Measurements from ENCODE around the gene ANK3. TPM values are rescaled to one million over a fixed set of nuclear protein-coding genes. Genes with fewer than 3 reads are reported as not detected.

Gene ANK3
- total RNA-seq, 2 donors from 2014 or later = 58.5 to 71.2 TPM

GRCh38 chr10:60384011-60384410, 5.7 kb downstream of the ANK3 start:
- DNase-seq = no peak
- no peaks in the 10 kb centered on the region for H3K36me3 Mint-ChIP-seq (ENCODE audit: low read depth)
- no peak overlapping the region for H3K4me3 Mint-ChIP-seq
- no peaks in the 10 kb centered on the region for H3K27me3 Mint-ChIP-seq
- no peak for ATAC-seq
- H3K27ac Mint-ChIP-seq = no peak overlapping the region
- peaks cover 18% of the 10 kb centered on the region for H3K4me1 Mint-ChIP-seq
- no peaks in the 10 kb centered on the region for H3K9me3 ChIP-seq (ENCODE audit: control insufficient read depth, low read length, poor library complexity, severe bottlenecking)

GRCh38 chr10:60382946-60383681, 6.6 kb downstream of the ANK3 start:
- Mint-ChIP-seq H3K4me1 (peaks cover 18% of the 10 kb centered on the region), H3K4me3 (no peak overlapping the region), H3K27ac (no peak overlapping the region), H3K36me3 (ENCODE audit: low read depth) (no peaks in the 10 kb centered on the region), H3K27me3 (no peaks in the 10 kb centered on the region)
- DNase-seq = no peak
- ATAC-seq = no peak
- H3K9me3 ChIP-seq (ENCODE audit: control insufficient read depth, low read length, poor library complexity, severe bottlenecking) = no peaks in the 10 kb centered on the region

- H3K4me1 Mint-ChIP-seq = peaks cover 21% of the 10 kb centered on the region
- ATAC-seq (no peak), DNase-seq (no peak)
These were observed 8.9 kb downstream of the ANK3 start for GRCh38 chr10:60380781-60381180.

GRCh38 chr10:60377955-60378354, 11.7 kb downstream of the ANK3 start:
- Mint-ChIP-seq H3K4me1 (peaks cover 14% of the 10 kb centered on the region), H3K27me3 (no peaks in the 10 kb centered on the region), H3K4me3 (no peak overlapping the region), H3K36me3 (ENCODE audit: low read depth) (peaks cover 6% of the 10 kb centered on the region), H3K27ac (no peak overlapping the region)
- no peak for ATAC-seq
- DNase-seq = no peak
- no peaks in the 10 kb centered on the region for H3K9me3 ChIP-seq (ENCODE audit: control insufficient read depth, low read length, poor library complexity, severe bottlenecking)

More at GRCh38 chr10:60380781-60381180, 8.9 kb downstream of the ANK3 start:
- peaks cover 3% of the 10 kb centered on the region for H3K36me3 Mint-ChIP-seq (ENCODE audit: low read depth)
- no peaks in the 10 kb centered on the region for H3K9me3 ChIP-seq (ENCODE audit: control insufficient read depth, low read length, poor library complexity, severe bottlenecking)
- H3K27me3 Mint-ChIP-seq = no peaks in the 10 kb centered on the region
- H3K27ac Mint-ChIP-seq = no peak overlapping the region
- no peak overlapping the region for H3K4me3 Mint-ChIP-seq

GRCh38 chr10:60377042-60377352, 12.7 kb downstream of the ANK3 start:
- Mint-ChIP-seq H3K27ac (no peak overlapping the region), H3K36me3 (ENCODE audit: low read depth) (peaks cover 6% of the 10 kb centered on the region), H3K4me1 (peaks cover 14% of the 10 kb centered on the region), H3K4me3 (no peak overlapping the region), H3K27me3 (no peaks in the 10 kb centered on the region)
- no peak for DNase-seq
- no peak for ATAC-seq
- no peaks in the 10 kb centered on the region for H3K9me3 ChIP-seq (ENCODE audit: control insufficient read depth, low read length, poor library complexity, severe bottlenecking)

- DNase-seq (no peak), ATAC-seq (no peak)
- Mint-ChIP-seq H3K36me3 (ENCODE audit: low read depth) (peaks cover 6% of the 10 kb centered on the region), H3K4me1 (peaks cover 14% of the 10 kb centered on the region), H3K27ac (no peak overlapping the region), H3K27me3 (no peaks in the 10 kb centered on the region), H3K4me3 (no peak overlapping the region)
- H3K9me3 ChIP-seq (ENCODE audit: control insufficient read depth, low read length, poor library complexity, severe bottlenecking) = no peaks in the 10 kb centered on the region
These were observed 13.2 kb downstream of the ANK3 start for GRCh38 chr10:60376221-60377041.

GRCh38 chr10:60375293-60376004, 14.2 kb downstream of the ANK3 start:
- no peak for ATAC-seq
- H3K36me3 Mint-ChIP-seq (ENCODE audit: low read depth) = peaks cover 6% of the 10 kb centered on the region
- H3K27ac Mint-ChIP-seq = no peak overlapping the region
- no peak for DNase-seq
- H3K4me1 Mint-ChIP-seq = peaks cover 16% of the 10 kb centered on the region
- no peaks in the 10 kb centered on the region for H3K27me3 Mint-ChIP-seq
- H3K4me3 Mint-ChIP-seq = no peak overlapping the region
- no peaks in the 10 kb centered on the region for H3K9me3 ChIP-seq (ENCODE audit: control insufficient read depth, low read length, poor library complexity, severe bottlenecking)

- H3K4me3 Mint-ChIP-seq = no peak overlapping the region
- no peaks in the 10 kb centered on the region for H3K9me3 ChIP-seq (ENCODE audit: control insufficient read depth, low read length, poor library complexity, severe bottlenecking)
- H3K4me1 Mint-ChIP-seq = peaks cover 16% of the 10 kb centered on the region
- no peaks in the 10 kb centered on the region for H3K27me3 Mint-ChIP-seq
- no peak overlapping the region for H3K27ac Mint-ChIP-seq
- H3K36me3 Mint-ChIP-seq (ENCODE audit: low read depth) = peaks cover 6% of the 10 kb centered on the region
- no peak for DNase-seq
- ATAC-seq = no peak
These were observed 14.8 kb downstream of the ANK3 start for GRCh38 chr10:60374836-60375235.

GRCh38 chr10:60372436-60372835, 17.2 kb downstream of the ANK3 start:
- ATAC-seq = no peak
- H3K9me3 ChIP-seq (ENCODE audit: control insufficient read depth, low read length, poor library complexity, severe bottlenecking) = no peaks in the 10 kb centered on the region

GRCh38 chr10:60369547-60369930, 20.1 kb downstream of the ANK3 start:
- Mint-ChIP-seq H3K4me1 (peaks cover 8% of the 10 kb centered on the region), H3K4me3 (no peak overlapping the region), H3K27me3 (no peaks in the 10 kb centered on the region), H3K36me3 (ENCODE audit: low read depth) (peaks cover 2% of the 10 kb centered on the region), H3K27ac (no peak overlapping the region)
- H3K9me3 ChIP-seq (ENCODE audit: control insufficient read depth, low read length, poor library complexity, severe bottlenecking) = no peaks in the 10 kb centered on the region
- DNase-seq (no peak), ATAC-seq (no peak)

More at GRCh38 chr10:60372436-60372835, 17.2 kb downstream of the ANK3 start:
- H3K4me1 Mint-ChIP-seq = peaks cover 11% of the 10 kb centered on the region
- H3K27me3 Mint-ChIP-seq = no peaks in the 10 kb centered on the region
- no peak for DNase-seq
- H3K36me3 Mint-ChIP-seq (ENCODE audit: low read depth) = peaks cover 6% of the 10 kb centered on the region
- H3K4me3 Mint-ChIP-seq = no peak overlapping the region
- no peak overlapping the region for H3K27ac Mint-ChIP-seq

- Mint-ChIP-seq H3K27me3 (no peaks in the 10 kb centered on the region), H3K36me3 (ENCODE audit: low read depth) (no peaks in the 10 kb centered on the region), H3K4me3 (no peak overlapping the region), H3K4me1 (peaks cover 4% of the 10 kb centered on the region), H3K27ac (no peak overlapping the region)
- no peak for DNase-seq
- no peaks in the 10 kb centered on the region for H3K9me3 ChIP-seq (ENCODE audit: control insufficient read depth, low read length, poor library complexity, severe bottlenecking)
- no peak for ATAC-seq
These were observed 20.7 kb downstream of the ANK3 start for GRCh38 chr10:60368875-60369546.

- H3K36me3 Mint-ChIP-seq (ENCODE audit: low read depth) = no peaks in the 10 kb centered on the region
- H3K9me3 ChIP-seq (ENCODE audit: control insufficient read depth, low read length, poor library complexity, severe bottlenecking) = no peaks in the 10 kb centered on the region
- H3K4me3 Mint-ChIP-seq = no peak overlapping the region
- DNase-seq (no peak), ATAC-seq (no peak)
- H3K27me3 Mint-ChIP-seq = no peaks in the 10 kb centered on the region
- peak overlapping the region; percentile 14 for H3K27ac Mint-ChIP-seq
- H3K4me1 Mint-ChIP-seq = peaks cover 4% of the 10 kb centered on the region
These were observed 21.8 kb downstream of the ANK3 start for GRCh38 chr10:60367901-60368300.

GRCh38 chr10:60367431-60367830, 22.2 kb downstream of the ANK3 start:
- Mint-ChIP-seq H3K36me3 (ENCODE audit: low read depth) (no peaks in the 10 kb centered on the region), H3K27me3 (no peaks in the 10 kb centered on the region), H3K4me3 (no peak overlapping the region), H3K4me1 (peaks cover 4% of the 10 kb centered on the region), H3K27ac (no peak overlapping the region)
- no peaks in the 10 kb centered on the region for H3K9me3 ChIP-seq (ENCODE audit: control insufficient read depth, low read length, poor library complexity, severe bottlenecking)
- no peak for DNase-seq
- no peak for ATAC-seq

All from T-helper 17 cell (primary cell).